Measurements from ENCODE around the gene CCDC81. TPM values are rescaled to one million over a fixed set of nuclear protein-coding genes. Genes with fewer than 3 reads are reported as not detected.

Gene CCDC81
- total and polyA plus RNA-seq, 4 donors = 2.1 to 17.1 (median 7.1) TPM

GRCh38 chr11:86438685-86439084 is 64.0 kb downstream of the CCDC81 start:
- H3K4me3 ChIP-seq = no peak overlapping the region
- H3K36me3 ChIP-seq (ENCODE audit: control insufficient read depth in 4 of 4, insufficient read depth in 4 of 4, low read length in 4 of 4) = peaks cover 0 to 10% (median 4%) of the 10 kb centered on the region in 4 donors
- no peaks in the 10 kb centered on the region for H3K27me3 ChIP-seq (ENCODE audit: control insufficient read depth in 3 of 3, insufficient read depth in 3 of 3, low read length in 2 of 3)
- H3K27ac ChIP-seq (ENCODE audit: low read depth in 1 of 2, low read length in 1 of 2) = no peak overlapping the region
- ATAC-seq (ENCODE audit: insufficient read depth, low FRiP score) (no peak), DNase-seq (no peak)
- no peaks in the 10 kb centered on the region for H3K4me1 ChIP-seq (ENCODE audit: control insufficient read depth in 5 of 5, insufficient read depth in 5 of 5, low read length in 5 of 5)
- TF ChIP-seq, protein P1, sequence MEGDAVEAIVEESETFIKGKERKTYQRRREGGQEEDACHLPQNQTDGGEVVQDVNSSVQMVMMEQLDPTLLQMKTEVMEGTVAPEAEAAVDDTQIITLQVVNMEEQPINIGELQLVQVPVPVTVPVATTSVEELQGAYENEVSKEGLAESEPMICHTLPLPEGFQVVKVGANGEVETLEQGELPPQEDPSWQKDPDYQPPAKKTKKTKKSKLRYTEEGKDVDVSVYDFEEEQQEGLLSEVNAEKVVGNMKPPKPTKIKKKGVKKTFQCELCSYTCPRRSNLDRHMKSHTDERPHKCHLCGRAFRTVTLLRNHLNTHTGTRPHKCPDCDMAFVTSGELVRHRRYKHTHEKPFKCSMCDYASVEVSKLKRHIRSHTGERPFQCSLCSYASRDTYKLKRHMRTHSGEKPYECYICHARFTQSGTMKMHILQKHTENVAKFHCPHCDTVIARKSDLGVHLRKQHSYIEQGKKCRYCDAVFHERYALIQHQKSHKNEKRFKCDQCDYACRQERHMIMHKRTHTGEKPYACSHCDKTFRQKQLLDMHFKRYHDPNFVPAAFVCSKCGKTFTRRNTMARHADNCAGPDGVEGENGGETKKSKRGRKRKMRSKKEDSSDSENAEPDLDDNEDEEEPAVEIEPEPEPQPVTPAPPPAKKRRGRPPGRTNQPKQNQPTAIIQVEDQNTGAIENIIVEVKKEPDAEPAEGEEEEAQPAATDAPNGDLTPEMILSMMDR (IDR thresholded peaks at IDR 0.05; ENCODE audit: control extremely low read depth, extremely low read depth) = no peak
- 96 to 100% methylated on average over 1 of the region's 1 CpG for WGBS, 2 donors
- H3K9ac ChIP-seq (ENCODE audit: insufficient read depth in 1 of 2, low read length in 2 of 2) = no peak overlapping the region
- H3K9me3 ChIP-seq (ENCODE audit: control insufficient read depth in 4 of 4, insufficient read depth in 3 of 4, low read length in 3 of 4) = peaks cover 0 to 4% (median 0%) of the 10 kb centered on the region in 4 donors

DNA sequence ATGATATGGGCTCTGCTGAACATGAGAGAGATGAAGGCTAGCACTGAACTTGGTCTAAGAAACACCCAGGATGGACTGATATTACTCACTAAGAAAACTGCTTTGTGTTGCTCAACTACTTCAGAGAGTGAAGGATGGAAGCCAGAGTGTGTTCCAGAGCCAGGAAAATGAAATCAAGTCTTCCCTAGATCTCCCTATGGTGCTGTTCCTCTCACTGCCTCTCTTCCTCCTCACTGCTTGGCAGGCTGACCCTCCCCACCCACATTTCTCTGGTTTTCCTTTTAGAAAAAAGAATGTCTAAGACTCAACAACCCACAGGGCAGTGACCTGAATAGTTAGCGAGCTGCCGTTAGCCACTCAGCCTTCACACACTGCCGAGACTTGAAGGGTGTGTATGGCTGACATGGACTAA is 65.6 kb downstream of the CCDC81 start:
- TF ChIP-seq, protein P1 (IDR thresholded peaks at IDR 0.05; ENCODE audit: control extremely low read depth, extremely low read depth) = no peak
- Histone ChIP-seq H3K27me3 (ENCODE audit: control insufficient read depth in 3 of 3, insufficient read depth in 3 of 3, low read length in 2 of 3) (no peaks in the 10 kb centered on the region), H3K4me1 (ENCODE audit: control insufficient read depth in 5 of 5, insufficient read depth in 5 of 5, low read length in 5 of 5) (no peaks in the 10 kb centered on the region), H3K9ac (ENCODE audit: insufficient read depth in 1 of 2, low read length in 2 of 2) (no peak overlapping the region), H3K4me3 (no peak overlapping the region), H3K9me3 (ENCODE audit: control insufficient read depth in 4 of 4, insufficient read depth in 3 of 4, low read length in 3 of 4) (peaks cover 0 to 2% (median 0%) of the 10 kb centered on the region in 4 donors), H3K36me3 (ENCODE audit: control insufficient read depth in 4 of 4, insufficient read depth in 4 of 4, low read length in 4 of 4) (peaks cover 0 to 12% (median 8%) of the 10 kb centered on the region in 4 donors), H3K27ac (ENCODE audit: low read depth in 1 of 2, low read length in 1 of 2) (no peak overlapping the region)
- 87 to 89% methylated on average over 3 of the region's 3 CpGs for whole genome bisulfite sequencing, 2 donors
- ATAC-seq (ENCODE audit: insufficient read depth, low FRiP score) = peak; percentile 55
- no peak for DNase-seq

DNA sequence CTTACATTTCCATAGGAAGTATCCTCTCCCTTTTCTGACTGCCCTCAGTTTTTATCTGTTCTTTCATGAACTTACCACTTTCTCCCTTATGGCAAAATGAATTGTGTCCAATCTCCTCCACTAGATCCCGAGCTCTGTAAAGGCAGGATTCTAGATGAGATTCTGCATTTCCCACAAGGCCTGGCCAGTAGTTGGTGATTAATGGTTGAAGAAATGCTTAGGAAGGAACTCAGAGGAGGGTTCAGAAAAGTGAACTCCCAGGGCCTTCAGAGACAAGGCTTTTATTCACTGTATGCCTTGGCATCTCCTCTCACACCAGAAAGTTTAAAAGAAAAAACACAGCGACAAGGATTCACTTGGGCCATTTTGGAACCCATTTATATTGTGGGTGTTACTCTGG is 66.2 kb downstream of the CCDC81 start:
- H3K4me1 ChIP-seq (ENCODE audit: control insufficient read depth in 5 of 5, insufficient read depth in 5 of 5, low read length in 5 of 5) = no peaks in the 10 kb centered on the region
- ATAC-seq (ENCODE audit: insufficient read depth, low FRiP score) = no peak
- no peak for DNase-seq
- TF ChIP-seq, protein P1 (IDR thresholded peaks at IDR 0.05; ENCODE audit: control extremely low read depth, extremely low read depth) = no peak
- H3K9ac ChIP-seq (ENCODE audit: insufficient read depth in 1 of 2, low read length in 2 of 2) = no peak overlapping the region
- peaks cover 0 to under 1% (median 0%) of the 10 kb centered on the region in 4 donors for H3K9me3 ChIP-seq (ENCODE audit: control insufficient read depth in 4 of 4, insufficient read depth in 3 of 4, low read length in 3 of 4)
- H3K27ac ChIP-seq (ENCODE audit: low read depth in 1 of 2, low read length in 1 of 2) = no peak overlapping the region
- no peaks in the 10 kb centered on the region for H3K27me3 ChIP-seq (ENCODE audit: control insufficient read depth in 3 of 3, insufficient read depth in 3 of 3, low read length in 2 of 3)
- peaks cover 0 to 10% (median 9%) of the 10 kb centered on the region in 4 donors for H3K36me3 ChIP-seq (ENCODE audit: control insufficient read depth in 4 of 4, insufficient read depth in 4 of 4, low read length in 4 of 4)
- WGBS, 2 donors = 83 to 95% methylated on average over 2 of the region's 2 CpGs
- no peak overlapping the region for H3K4me3 ChIP-seq

DNA sequence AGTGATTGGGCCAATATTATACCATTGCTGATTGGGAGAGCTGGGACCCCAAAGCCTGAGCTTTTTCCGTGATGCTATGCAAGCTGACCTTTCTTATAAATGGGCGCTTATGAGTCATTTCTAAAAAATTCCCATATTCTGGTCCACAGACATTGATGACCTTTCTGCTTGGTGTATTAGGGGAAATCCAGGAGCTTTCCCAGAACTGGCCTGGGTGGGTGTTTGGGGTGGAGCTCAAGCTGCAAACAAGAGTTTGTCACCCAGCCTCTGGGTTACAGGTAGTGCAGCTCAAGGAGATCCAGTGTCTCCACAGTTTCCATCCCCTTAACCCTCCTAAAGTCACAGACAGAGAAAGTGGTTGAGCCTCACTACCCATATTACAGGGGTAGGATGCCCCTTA is 67.7 kb downstream of the CCDC81 start:
- TF ChIP-seq, protein P1 (IDR thresholded peaks at IDR 0.05; ENCODE audit: control extremely low read depth, extremely low read depth) = no peak
- Histone ChIP-seq H3K27me3 (ENCODE audit: control insufficient read depth in 3 of 3, insufficient read depth in 3 of 3, low read length in 2 of 3) (no peaks in the 10 kb centered on the region), H3K27ac (ENCODE audit: low read depth in 1 of 2, low read length in 1 of 2) (no peak overlapping the region), H3K4me3 (no peak overlapping the region), H3K9me3 (ENCODE audit: control insufficient read depth in 4 of 4, insufficient read depth in 3 of 4, low read length in 3 of 4) (no peaks in the 10 kb centered on the region), H3K4me1 (ENCODE audit: control insufficient read depth in 5 of 5, insufficient read depth in 5 of 5, low read length in 5 of 5) (no peaks in the 10 kb centered on the region), H3K36me3 (ENCODE audit: control insufficient read depth in 4 of 4, insufficient read depth in 4 of 4, low read length in 4 of 4) (peaks cover 0 to 11% (median 9%) of the 10 kb centered on the region in 4 donors), H3K9ac (ENCODE audit: insufficient read depth in 1 of 2, low read length in 2 of 2) (no peak overlapping the region)
- WGBS, 2 donors = 91% methylated on average over 2 of the region's 2 CpGs
- DNase-seq = no peak
- ATAC-seq (ENCODE audit: insufficient read depth, low FRiP score) = no peak
